A549 (cell line): ENCODE data around the gene FHL1. TPM values are rescaled to one million over a fixed set of nuclear protein-coding genes. Genes with fewer than 3 reads are reported as not detected.

ENCODE experiments used
- ATAC-seq, 2 experiments: fragments of 200-7000 bp in 1 of 2; fragments of >200 bp in 1 of 2; cut with Nextera tagmentation in 1 of 2; cut with Tn5 transposase in 1 of 2; 3 replicates each; pipeline versions ENCODE4 v1.8.0 to v1.9.1; 2018 to 2020; ENCODE audit warnings: mild to moderate bottlenecking in 1 of 2, moderate library complexity in 1 of 2
- CTCF ChIA-PET: fragments of 300-600 bp; sonication (Branson Sonifier 250); formaldehyde crosslinking; extraction: SDS; loops from one replicate; lab custom pipeline; 2021; ENCODE audit warnings: antibody characterized with exemption, inconsistent platforms; lab: Yijun Ruan, JAX
- POLR2A ChIA-PET: fragments of 350-600 bp; formaldehyde crosslinking; extraction: SDS; loops from one replicate; lab custom pipeline; 2021; ENCODE audit warnings: antibody characterized with exemption, inconsistent platforms; lab: Yijun Ruan, JAX
- DNase-seq, 2 experiments: peaks; one replicate each; pipeline versions ENCODE4 v3.0.0 to v3.0.0-alpha.2; 2011 to 2016; ENCODE audit warnings: low read depth in 1 of 2, low spot score in 1 of 2
- FAIRE-seq: peaks from 2 replicates; lab custom pipeline; 2011; peaks lifted over from hg19 to GRCh38; lab: Jason Lieb, UNC
- H3K27ac ChIP-seq, 2 experiments: fragments of >200 bp; sonication (Bioruptor Twin); formaldehyde crosslinking; 3 replicates each; pipeline ENCODE4 v1.5.1; 2016 to 2017
- H3K4me1 ChIP-seq: fragments of >200 bp; sonication (Bioruptor Twin); formaldehyde crosslinking; 3 replicates; pipeline ENCODE4 v1.6.1; 2016
- H3K4me2 ChIP-seq: fragments of >200 bp; sonication (Bioruptor Twin); formaldehyde crosslinking; 3 replicates; pipeline ENCODE4 v1.6.1; 2016
- H3K4me3 ChIP-seq: fragments of >200 bp; sonication (Bioruptor Twin); formaldehyde crosslinking; 3 replicates; pipeline ENCODE4 v1.5.1; 2016
- H3K9me3 ChIP-seq: fragments of >200 bp; sonication (Bioruptor Twin); formaldehyde crosslinking; 3 replicates; pipeline ENCODE4 v1.6.1; 2016
- BCL3 ChIP-seq: fragments of >200 bp; sonication (Bioruptor Twin); formaldehyde crosslinking; IDR thresholded peaks from 3 replicates; pipeline ENCODE4 v1.6.1; 2016
- CBX2 ChIP-seq: fragments of 200-600 bp; sonication (generic); IDR thresholded peaks from 2 replicates; pipeline ENCODE4 v1.6.1; 2016; ENCODE audit warnings: low read depth, mild to moderate bottlenecking, borderline replicate concordance
- CTCF ChIP-seq: fragments of >200 bp; sonication (Bioruptor Twin); formaldehyde crosslinking; IDR thresholded peaks from 3 replicates; pipeline ENCODE4 v1.5.1; 2016
- EHMT2 ChIP-seq: fragments of 200-600 bp; sonication (generic); IDR thresholded peaks from 2 replicates; pipeline ENCODE4 v1.6.1; 2016; ENCODE audit warnings: antibody characterized with exemption, low read depth, mild to moderate bottlenecking, moderate library complexity
- ELK1 ChIP-seq: fragments of 150-350 bp; IDR thresholded peaks from 2 replicates; pipeline ENCODE4 v1.6.1; 2014; ENCODE audit warnings: low read depth, mild to moderate bottlenecking, low read length
- FOSL2 ChIP-seq, 2 experiments: fragments of 450-650 bp in 1 of 2; fragments of >200 bp in 1 of 2; sonication (Bioruptor Twin) in 1 of 2; formaldehyde crosslinking; IDR thresholded peaks; 2 replicates each; pipeline versions ENCODE4 v1.5.0 to v1.6.1; 2016 to 2020; ENCODE audit warnings: mild to moderate bottlenecking in 1 of 2, moderate library complexity in 1 of 2
- HEYL ChIP-seq: fragments of 250-450 bp; sonication (Bioruptor Pico); IDR thresholded peaks from 2 replicates; pipeline ENCODE4 v1.8.0; 2021; ENCODE audit warnings: mild to moderate bottlenecking, moderate library complexity
- HMGXB4 ChIP-seq: fragments of 250-450 bp; sonication (Bioruptor Pico); IDR thresholded peaks from 2 replicates; pipeline ENCODE4 v1.5.0; 2021; ENCODE audit warnings: mild to moderate bottlenecking, moderate library complexity, borderline replicate concordance
- MAX ChIP-seq: IDR thresholded peaks from 2 replicates; pipeline ENCODE4 v1.6.1; 2012
- NFE2L2 ChIP-seq: fragments of 150-350 bp; conservative IDR thresholded peaks from 2 replicates; pipeline ENCODE4 v1.6.1; 2014; ENCODE audit warnings: low read length
- PBX3 ChIP-seq: IDR thresholded peaks from 2 replicates; pipeline ENCODE4 v1.6.1; 2012
- POLR2AphosphoS2 ChIP-seq: conservative IDR thresholded peaks from 2 replicates; pipeline ENCODE4 v1.6.1; 2012; ENCODE audit warnings: low read length, improper control_type of control experiment, inconsistent platforms
- SREBF2 ChIP-seq: fragments of 450-650 bp; IDR thresholded peaks from 2 replicates; pipeline ENCODE4 v1.6.1; 2014; ENCODE audit warnings: mild to moderate bottlenecking, moderate library complexity
- TFCP2L1 ChIP-seq: fragments of 250-450 bp; sonication (Bioruptor Pico); IDR thresholded peaks from 2 replicates; pipeline ENCODE4 v1.5.0; 2021; ENCODE audit warnings: mild to moderate bottlenecking
- ZFP36 ChIP-seq: fragments of 450-650 bp; IDR thresholded peaks from 2 replicates; pipeline ENCODE4 v1.6.1; 2014; ENCODE audit warnings: borderline replicate concordance; ENCODE audit not compliant: partially characterized antibody
- WGBS: methylation state at CpG from one replicate; pipeline ENCODE4 v1.1.6; 2017; ENCODE audit errors: missing lambda C conversion rate; 5-methylcytosine and 5-hydroxymethylcytosine counted together
- polyA plus RNA-seq, 4 experiments: library from polyadenylated mRNA; depleted of rRNA in 3 of 4; stranded (reverse); fragments of >200 nt; fragmentation: RNase III in 1 of 4; extraction: RNeasy Plus Mini Kit Qiagen cat#74134 plus additional on column Dnase treatment in 1 of 4; gene quantifications; 2 replicates in 3 of 4; 3 replicates in 1 of 4; pipeline ENCODE4 v1.2.3, GENCODE V29; 2011 to 2017

The FHL1 gene
- polyA plus RNA-seq, 2 of the 4 experiments (the other 2 are of a cell fraction) = 31.6 to 32.2 TPM

- TF ChIP-seq CTCF (no peak), HMGXB4 (no peak), BCL3 (no peak)
These were observed 72.6 kb downstream of the FHL1 start (continued) for GRCh38 chrX:136219893-136220292.

- peak overlapping the region; percentile 27; the same call in 2 of the 3 replicates for H3K4me2 ChIP-seq
- TF ChIP-seq FOSL2 (IDR thresholded peaks at IDR 0.05) (no peak), FOSL2 (CRISPR knock-in tag; IDR thresholded peaks at IDR 0.05) (peak; percentile 19; the same call in 1 of the 2 replicates), SREBF2 (no peak)
- TF ChIP-seq, all 56 proteins: peak for 1
- Histone ChIP-seq H3K4me1 (peaks cover 8% of the 10 kb centered on the region; the same call in 2 of the 3 replicates), H3K4me3 (no peak overlapping the region), H3K9me3 (no peaks in the 10 kb centered on the region), H3K27ac (peak overlapping the region in 1 of 2 experiments; percentile 48; a peak in 1 of 6 replicates)
- no peak for FAIRE-seq
- ATAC-seq = no peak
- no peak for DNase-seq
- ChIA-PET CTCF (no interaction called here), POLR2A (no interaction called here)
- WGBS = 51% methylated on average over 4 of the region's 4 CpGs
These were observed 73.2 kb downstream of the FHL1 start for GRCh38 chrX:136220540-136220939.

- Histone ChIP-seq H3K27ac (peak overlapping the region in 1 of 2 experiments; percentile 48; a peak in 1 of 6 replicates), H3K4me3 (no peak overlapping the region), H3K4me2 (peak overlapping the region; percentile 27; the same call in 2 of the 3 replicates), H3K9me3 (no peaks in the 10 kb centered on the region), H3K4me1 (peaks cover 8% of the 10 kb centered on the region; the same call in 2 of the 3 replicates)
- CTCF ChIA-PET = no interaction called here
- POLR2A ChIA-PET = no interaction called here
- no peak for TF ChIP-seq CBX2
- no peak for TF ChIP-seq ZFP36
- no peak for TF ChIP-seq SREBF2
- TF ChIP-seq TFCP2L1 (CRISPR knock-in tag) = no peak
- TF ChIP-seq BCL3 = no peak
- TF ChIP-seq POLR2AphosphoS2 = no peak
- no peak for TF ChIP-seq HEYL (CRISPR knock-in tag)
- TF ChIP-seq EHMT2 = no peak
- no peak for TF ChIP-seq MAX
- TF ChIP-seq PBX3 = no peak
- no peak for TF ChIP-seq NFE2L2
- no peak for TF ChIP-seq ELK1
- no peak for DNase-seq
- FAIRE-seq = no peak
- WGBS = 82% methylated on average over 3 of the region's 3 CpGs
- ATAC-seq = no peak
These were observed 73.6 kb downstream of the FHL1 start for GRCh38 chrX:136220951-136221350.
